ENCODE results near the gene NCAPH2.

The NCAPH2 gene

GRCh38 chr22:50525104-50525857 is 17.3 kb downstream of the NCAPH2 start, which contains the start of gene SCO2:
Gene SCO2 (minus strand): TSS chr22:50525598. CDS start chr22:50524411, 1,187 bp downstream.
- Mint-ChIP-seq H3K4me3 (peak within 1 kb of the TSS; percentile 90), H3K4me1 (ENCODE audit: low read depth) (peaks cover 29% of the 10 kb centered on the region), H3K27me3 (ENCODE audit: low read depth) (no peaks in the 10 kb centered on the region), H3K27ac (peak within 1 kb of the TSS; percentile 92), H3K36me3 (ENCODE audit: low read depth) (peaks cover 20% of the 10 kb centered on the region), H3K9me3 (no peaks in the 10 kb centered on the region)

- Mint-ChIP-seq H3K36me3 (ENCODE audit: low read depth) (peaks cover 20% of the 10 kb centered on the region), H3K27me3 (ENCODE audit: low read depth) (no peaks in the 10 kb centered on the region), H3K9me3 (no peaks in the 10 kb centered on the region), H3K4me3 (peak overlapping the region; percentile 90), H3K27ac (peak overlapping the region; percentile 71), H3K4me1 (ENCODE audit: low read depth) (peaks cover 29% of the 10 kb centered on the region)
Observed at GRCh38 chr22:50525858-50526107, 17.8 kb downstream of the NCAPH2 start.

- peak overlapping the region; percentile 92 for H3K27ac Mint-ChIP-seq
- H3K4me1 Mint-ChIP-seq (ENCODE audit: low read depth), result peaks cover 29% of the 10 kb centered on the region
- peak overlapping the region; percentile 82 for H3K4me3 Mint-ChIP-seq
- H3K27me3 Mint-ChIP-seq (ENCODE audit: low read depth), result no peaks in the 10 kb centered on the region
- H3K36me3 Mint-ChIP-seq (ENCODE audit: low read depth), result peaks cover 20% of the 10 kb centered on the region
- no peaks in the 10 kb centered on the region for H3K9me3 Mint-ChIP-seq
Observed at GRCh38 chr22:50526108-50526833, 18.2 kb downstream of the NCAPH2 start.

GRCh38 chr22:50526834-50527801 is 19.1 kb downstream of the NCAPH2 start:
- peak overlapping the region; percentile 82 for H3K4me3 Mint-ChIP-seq
- H3K36me3 Mint-ChIP-seq (ENCODE audit: low read depth), result peaks cover 20% of the 10 kb centered on the region
- no peaks in the 10 kb centered on the region for H3K27me3 Mint-ChIP-seq (ENCODE audit: low read depth)
- peak overlapping the region; percentile 92 for H3K27ac Mint-ChIP-seq
- peaks cover 29% of the 10 kb centered on the region for H3K4me1 Mint-ChIP-seq (ENCODE audit: low read depth)
- H3K9me3 Mint-ChIP-seq, result no peaks in the 10 kb centered on the region

GRCh38 chr22:50527921-50528681 is 20.1 kb downstream of the NCAPH2 start:
- Mint-ChIP-seq H3K4me1 (ENCODE audit: low read depth) (peaks cover 35% of the 10 kb centered on the region), H3K27ac (peak overlapping the region; percentile 92), H3K36me3 (ENCODE audit: low read depth) (peaks cover 24% of the 10 kb centered on the region), H3K27me3 (ENCODE audit: low read depth) (no peaks in the 10 kb centered on the region), H3K9me3 (no peaks in the 10 kb centered on the region), H3K4me3 (peak overlapping the region; percentile 82)

- H3K4me1 Mint-ChIP-seq (ENCODE audit: low read depth), result peaks cover 41% of the 10 kb centered on the region
- no peaks in the 10 kb centered on the region for H3K9me3 Mint-ChIP-seq
- H3K36me3 Mint-ChIP-seq (ENCODE audit: low read depth), result peaks cover 21% of the 10 kb centered on the region
- H3K4me3 Mint-ChIP-seq, result peak overlapping the region; percentile 82
- peak overlapping the region; percentile 92 for H3K27ac Mint-ChIP-seq
- no peaks in the 10 kb centered on the region for H3K27me3 Mint-ChIP-seq (ENCODE audit: low read depth)
Observed at GRCh38 chr22:50528682-50529415, 20.8 kb downstream of the NCAPH2 start.

- Mint-ChIP-seq H3K4me3 (peak overlapping the region; percentile 82), H3K9me3 (no peaks in the 10 kb centered on the region), H3K27ac (peak overlapping the region; percentile 55), H3K4me1 (ENCODE audit: low read depth) (peaks cover 45% of the 10 kb centered on the region), H3K27me3 (ENCODE audit: low read depth) (no peaks in the 10 kb centered on the region), H3K36me3 (ENCODE audit: low read depth) (peaks cover 19% of the 10 kb centered on the region)
Observed at GRCh38 chr22:50529416-50529896, 21.4 kb downstream of the NCAPH2 start.

GRCh38 chr22:50529897-50530579 is 22.0 kb downstream of the NCAPH2 start, which contains the start of gene TYMP:
Gene TYMP (minus strand): TSS chr22:50530012. CDS start chr22:50529709, 303 bp downstream.
- Mint-ChIP-seq H3K27ac (peak within 1 kb of the TSS; percentile 99), H3K27me3 (ENCODE audit: low read depth) (no peaks in the 10 kb centered on the region), H3K36me3 (ENCODE audit: low read depth) (peaks cover 15% of the 10 kb centered on the region), H3K9me3 (no peaks in the 10 kb centered on the region), H3K4me3 (peak within 1 kb of the TSS; percentile 95), H3K4me1 (ENCODE audit: low read depth) (peaks cover 43% of the 10 kb centered on the region)

GRCh38 chr22:50530580-50530876 is 22.5 kb downstream of the NCAPH2 start:
- Mint-ChIP-seq H3K27me3 (ENCODE audit: low read depth) (no peaks in the 10 kb centered on the region), H3K4me1 (ENCODE audit: low read depth) (peaks cover 43% of the 10 kb centered on the region), H3K9me3 (no peaks in the 10 kb centered on the region), H3K4me3 (peak overlapping the region; percentile 95), H3K27ac (peak overlapping the region; percentile 99), H3K36me3 (ENCODE audit: low read depth) (peaks cover 15% of the 10 kb centered on the region)

- Mint-ChIP-seq H3K4me1 (ENCODE audit: low read depth) (peaks cover 43% of the 10 kb centered on the region), H3K27ac (peak overlapping the region; percentile 99), H3K27me3 (ENCODE audit: low read depth) (no peaks in the 10 kb centered on the region), H3K36me3 (ENCODE audit: low read depth) (peaks cover 15% of the 10 kb centered on the region), H3K9me3 (no peaks in the 10 kb centered on the region), H3K4me3 (peak overlapping the region; percentile 95)
Observed at GRCh38 chr22:50530877-50531545, 23.0 kb downstream of the NCAPH2 start.

GRCh38 chr22:50531546-50531961 is 23.5 kb downstream of the NCAPH2 start:
- Mint-ChIP-seq H3K27ac (peak overlapping the region; percentile 99), H3K4me1 (ENCODE audit: low read depth) (peaks cover 43% of the 10 kb centered on the region), H3K27me3 (ENCODE audit: low read depth) (no peaks in the 10 kb centered on the region)

GRCh38 chr22:50531962-50532674 is 24.1 kb downstream of the NCAPH2 start:
- peak overlapping the region; percentile 95 for H3K4me3 Mint-ChIP-seq
- H3K27ac Mint-ChIP-seq, result peak overlapping the region; percentile 99
- H3K27me3 Mint-ChIP-seq (ENCODE audit: low read depth), result no peaks in the 10 kb centered on the region
- H3K36me3 Mint-ChIP-seq (ENCODE audit: low read depth), result peaks cover 16% of the 10 kb centered on the region
- H3K9me3 Mint-ChIP-seq, result no peaks in the 10 kb centered on the region
- H3K4me1 Mint-ChIP-seq (ENCODE audit: low read depth), result peaks cover 40% of the 10 kb centered on the region

More at GRCh38 chr22:50531546-50531961, 23.5 kb downstream of the NCAPH2 start:
- Mint-ChIP-seq H3K4me3 (peak overlapping the region; percentile 95), H3K9me3 (no peaks in the 10 kb centered on the region), H3K36me3 (ENCODE audit: low read depth) (peaks cover 15% of the 10 kb centered on the region)
